GM23338 (cell line): ENCODE results near the gene C1QA. TPM values are rescaled to one million over a fixed set of nuclear protein-coding genes. Genes with fewer than 3 reads are reported as not detected.

Experiments used
- ATAC-seq: fragments of 200-7000 bp; cut with Tn5 transposase; 3 replicates; pipeline ENCODE4 v1.9.1; 2020
- DNase-seq: peaks from one replicate; pipeline ENCODE4 v3.0.0-alpha.2; 2015; ENCODE audit warnings: low spot score
- H2AFZ ChIP-seq: fragments of 200-600 bp; sonication (generic); 2 replicates; pipeline ENCODE4 v1.8.0; 2016; ENCODE audit warnings: antibody characterized with exemption, mild to moderate bottlenecking, moderate library complexity
- H3F3A ChIP-seq: fragments of 200-600 bp; sonication (generic); replicated peaks from 2 replicates; pipeline ENCODE4 v1.8.0; 2017; ENCODE audit warnings: antibody characterized with exemption, mixed run types, low read depth
- H3K27ac ChIP-seq: fragments of 200-600 bp; sonication (generic); 2 replicates; pipeline ENCODE4 v1.6.1; 2016; ENCODE audit warnings: low read depth
- H3K27me3 ChIP-seq: fragments of 200-600 bp; sonication (generic); 2 replicates; pipeline ENCODE4 v1.8.0; 2016; ENCODE audit warnings: mild to moderate bottlenecking, mixed run types, moderate library complexity; ENCODE audit not compliant: insufficient read depth
- H3K36me3 ChIP-seq: fragments of 200-600 bp; sonication (generic); 2 replicates; pipeline ENCODE4 v1.8.0; 2016; ENCODE audit warnings: mild to moderate bottlenecking; ENCODE audit not compliant: insufficient read depth
- H3K4me1 ChIP-seq: fragments of 200-600 bp; sonication (generic); 2 replicates; pipeline ENCODE4 v1.8.0; 2016; ENCODE audit warnings: mild to moderate bottlenecking, moderate library complexity; ENCODE audit not compliant: insufficient read depth
- H3K4me2 ChIP-seq: fragments of 200-600 bp; sonication (generic); 2 replicates; pipeline ENCODE4 v1.7.1; 2017; ENCODE audit warnings: mixed run types
- H3K4me3 ChIP-seq: fragments of 200-600 bp; sonication (generic); 2 replicates; pipeline ENCODE4 v1.6.1; 2016; ENCODE audit warnings: mixed run types
- H3K79me2 ChIP-seq: fragments of 200-600 bp; sonication (generic); replicated peaks from 2 replicates; pipeline ENCODE4 v1.8.0; 2017; ENCODE audit warnings: mild to moderate bottlenecking; ENCODE audit not compliant: insufficient read depth
- H3K9me2 ChIP-seq: fragments of 200-600 bp; sonication (generic); 2 replicates; pipeline ENCODE4 v1.8.0; 2017; ENCODE audit not compliant: insufficient read depth
- H4K20me1 ChIP-seq: fragments of 200-600 bp; sonication (generic); replicated peaks from 2 replicates; pipeline ENCODE4 v1.8.0; 2017; ENCODE audit warnings: mild to moderate bottlenecking; ENCODE audit not compliant: insufficient read depth
- H3K27ac Mint-ChIP-seq: 2 replicates; pipeline ENCODE4 v1.8.0; 2020; ENCODE audit warnings: inconsistent platforms, mild to moderate bottlenecking, moderate library complexity, mixed read lengths
- H3K27me3 Mint-ChIP-seq: 3 replicates; pipeline ENCODE4 v1.8.0; 2022; ENCODE audit warnings: low read depth, mild to moderate bottlenecking, moderate library complexity, mixed read lengths, inconsistent platforms; ENCODE audit not compliant: insufficient read depth, poor library complexity
- H3K36me3 Mint-ChIP-seq: 3 replicates; pipeline ENCODE4 v1.8.0; 2021; ENCODE audit warnings: low read depth, mild to moderate bottlenecking, inconsistent platforms, moderate library complexity, mixed read lengths
- H3K4me1 Mint-ChIP-seq: 3 replicates; pipeline ENCODE4 v1.8.0; 2020; ENCODE audit warnings: mild to moderate bottlenecking, inconsistent platforms, mixed read lengths
- H3K4me3 Mint-ChIP-seq: 3 replicates; pipeline ENCODE4 v1.8.0; 2021; ENCODE audit warnings: moderate library complexity, mild to moderate bottlenecking, inconsistent platforms, mixed read lengths
- H3K9me3 Mint-ChIP-seq: 3 replicates; pipeline ENCODE4 v1.8.0; 2020; ENCODE audit warnings: moderate library complexity, mild to moderate bottlenecking, inconsistent platforms, mixed read lengths
- CREB1 ChIP-seq: fragments of 250-450 bp; sonication (Bioruptor Pico); IDR thresholded peaks from 2 replicates; pipeline ENCODE4 v1.5.0; 2020; ENCODE audit warnings: low read depth, mild to moderate bottlenecking, moderate library complexity
- CTCF ChIP-seq, 2 experiments: fragments of 200-600 bp in 1 of 2; sonication (generic) in 1 of 2; conservative IDR thresholded peaks; 2 replicates each; pipeline versions ENCODE4 v1.5.1 to v1.6.1; 2016 to 2017; ENCODE audit warnings: antibody characterized with exemption in 2 of 2, low read depth in 2 of 2, mild to moderate bottlenecking in 2 of 2, moderate library complexity in 1 of 2
- ETS1 ChIP-seq: IDR thresholded peaks from 2 replicates; pipeline ENCODE4 v1.6.1; 2016; ENCODE audit warnings: antibody characterized with exemption
- EZH2 ChIP-seq: fragments of 200-600 bp; sonication (generic); IDR thresholded peaks from one replicate; pipeline ENCODE4 v1.8.0; 2017; ENCODE audit warnings: antibody characterized with exemption, mild to moderate bottlenecking, low read depth; ENCODE audit not compliant: unreplicated experiment
- EZH2phosphoT487 ChIP-seq: fragments of 200-600 bp; sonication (generic); IDR thresholded peaks from one replicate; pipeline ENCODE4 v1.8.1; 2018; ENCODE audit warnings: antibody characterized with exemption; ENCODE audit not compliant: unreplicated experiment
- NANOG ChIP-seq: IDR thresholded peaks from 2 replicates; pipeline ENCODE4 v1.6.1; 2016; ENCODE audit warnings: antibody characterized with exemption, borderline replicate concordance
- POLR2AphosphoS5 ChIP-seq: IDR thresholded peaks from 2 replicates; pipeline ENCODE4 v1.6.1; 2016; ENCODE audit warnings: antibody characterized with exemption, low read depth
- REST ChIP-seq: IDR thresholded peaks from one replicate; pipeline ENCODE4 v1.6.1; 2018; ENCODE audit warnings: antibody characterized with exemption; ENCODE audit not compliant: unreplicated experiment
- STAT1 ChIP-seq: IDR thresholded peaks from one replicate; pipeline ENCODE4 v1.6.1; 2016; ENCODE audit warnings: antibody characterized with exemption; ENCODE audit not compliant: unreplicated experiment
- ZNF114 ChIP-seq: fragments of 250-450 bp; sonication (Bioruptor Pico); IDR thresholded peaks from 2 replicates; pipeline ENCODE4 v1.5.0; 2020; ENCODE audit warnings: mild to moderate bottlenecking, moderate library complexity
- ZNF331 ChIP-seq: fragments of 250-450 bp; sonication (Bioruptor Pico); IDR thresholded peaks from 2 replicates; pipeline ENCODE4 v1.5.0; 2020; ENCODE audit warnings: low read depth, mild to moderate bottlenecking, moderate library complexity
- ZNF462 ChIP-seq: fragments of 250-450 bp; sonication (Bioruptor Pico); IDR thresholded peaks from 2 replicates; pipeline ENCODE4 v1.5.0; 2020; ENCODE audit warnings: mild to moderate bottlenecking, moderate library complexity
- polyA plus RNA-seq: library from polyadenylated mRNA; unstranded; fragments of >200 nt; fragmentation: Nextera tagmentation; extraction: Ambion mirVana; gene quantifications from 2 replicates; pipeline ENCODE4 v1.2.1, GENCODE V29; 2016
- total RNA-seq: library from RNA; depleted of rRNA; stranded (reverse); fragments of >200 nt; shearing (Covaris generic); gene quantifications from 2 replicates; pipeline ENCODE4 v1.2.3, GENCODE V29; 2014

The C1QA gene
- total and polyA plus RNA-seq, 2 experiments from 2014 or later = not detected

- H3K36me3 Mint-ChIP-seq = no peaks in the 10 kb centered on the region
- Histone ChIP-seq H3K4me3 (no peak overlapping the region), H3K4me2 (no peak overlapping the region), H3K27ac (no peak overlapping the region), H3K79me2 (no peaks in the 10 kb centered on the region), H3K27me3 (no peaks in the 10 kb centered on the region), H3K36me3 (no peaks in the 10 kb centered on the region), H3F3A (no peaks in the 10 kb centered on the region), H4K20me1 (no peaks in the 10 kb centered on the region; the same call in 1 of the 2 replicates), H2AFZ (no peak overlapping the region), H3K9me2 (no peaks in the 10 kb centered on the region), H3K4me1 (peaks cover 43% of the 10 kb centered on the region)
- H3K4me3 Mint-ChIP-seq = no peak overlapping the region
- ATAC-seq (no peak), DNase-seq (no peak)
- H3K4me1 Mint-ChIP-seq = peaks cover 42% of the 10 kb centered on the region
- TF ChIP-seq EZH2phosphoT487 (no peak), NANOG (no peak), EZH2 (no peak), REST (no peak), ZNF114 (no peak), ETS1 (no peak), ZNF462 (CRISPR knock-in tag) (no peak), POLR2AphosphoS5 (no peak), ZNF331 (CRISPR knock-in tag) (no peak), STAT1 (no peak), CTCF (conservative IDR thresholded peaks at IDR 0.05; ENCODE audit: low read depth in 2 of 2) (no peak), CREB1 (CRISPR knock-in tag) (no peak)
- H3K27ac Mint-ChIP-seq = no peak overlapping the region
- H3K9me3 Mint-ChIP-seq = no peaks in the 10 kb centered on the region
- H3K27me3 Mint-ChIP-seq = peaks cover 14% of the 10 kb centered on the region
Measured at GRCh38 chr1:22627331-22627730, 9.1 kb upstream of the C1QA start.
